Upper lobe of left lung (tissue), 4 donors: Measurements from ENCODE around the gene PRKAR1B.

Source experiments
- CTCF ChIP-seq, 6 experiments: fragments of 450-650 bp in 4 of 6; fragments of 200-600 bp in 2 of 6; sonication (generic) in 2 of 6; IDR thresholded peaks; one replicate each; pipeline ENCODE4 v1.5.1; 2016 to 2019; ENCODE audit warnings: antibody characterized with exemption in 6 of 6
- POLR2A ChIP-seq, 4 donors: fragments of 450-650 bp; IDR thresholded peaks; one replicate each; pipeline ENCODE4 v1.5.1; 2016 to 2017; ENCODE audit warnings: antibody characterized with exemption in 4 of 4, mild to moderate bottlenecking in 2 of 4
- POLR2AphosphoS5 ChIP-seq, 2 donors: sonication (generic); formaldehyde crosslinking; IDR thresholded peaks; one replicate each; pipeline ENCODE4 v1.5.1; 2017; ENCODE audit warnings: antibody characterized with exemption in 2 of 2

- TF ChIP-seq POLR2AphosphoS5 (IDR thresholded peaks at IDR 0.05), result no peak
- TF ChIP-seq POLR2A (IDR thresholded peaks at IDR 0.05), result no peak
- TF ChIP-seq CTCF (IDR thresholded peaks at IDR 0.05), result no peak
These were observed 88.6 kb downstream of the PRKAR1B start for GRCh38 chr7:638256-639011.
